Effector CD4-positive, alpha-beta T cell (primary cell): ENCODE measurements around the gene EZH1.
"Not testable (repeated sequence)": the region's sequence is repeated elsewhere in the genome, so short reads cannot be mapped to it uniquely, and the experiment has no call there.

Source experiments
- DNase-seq: peaks from one replicate; pipeline ENCODE4 v3.0.0-alpha.2; 2020

EZH1 gene

DNA sequence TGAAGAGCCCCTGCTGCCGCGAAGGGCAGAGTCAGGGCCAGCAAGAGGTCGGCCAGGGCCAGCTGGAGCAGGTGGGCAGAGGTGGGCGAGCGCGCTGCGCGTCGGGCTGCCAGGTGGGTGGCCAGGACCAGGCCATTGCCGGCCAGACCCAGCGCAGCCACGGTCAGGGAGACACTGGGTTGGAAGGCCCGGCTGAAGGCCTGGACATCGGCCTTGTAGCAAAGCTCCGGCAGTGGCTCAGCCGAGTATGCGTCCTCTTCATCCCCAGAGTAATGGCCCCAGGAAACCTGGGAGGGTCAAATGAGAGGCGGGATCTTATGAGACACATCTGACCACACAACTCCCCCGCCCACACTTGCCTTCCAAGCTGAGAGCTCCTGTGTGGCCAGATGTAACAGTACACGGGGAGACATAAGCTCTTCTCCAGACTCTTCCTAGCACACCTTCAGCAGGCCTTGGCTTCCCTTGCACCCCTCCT lies 64.5 kb downstream of the EZH1 start:
- no peak for DNase-seq

- DNase-seq, result peak; percentile 57
Measured at GRCh38 chr17:42679492-42680330, 65.1 kb downstream of the EZH1 start.

- no peak for DNase-seq
Measured at GRCh38 chr17:42678951-42679491, 65.8 kb downstream of the EZH1 start.

- peak; percentile 56 for DNase-seq
Measured at GRCh38 chr17:42677921-42678781, 66.7 kb downstream of the EZH1 start.

GRCh38 chr17:42677012-42677857 lies 67.6 kb downstream of the EZH1 start:
- DNase-seq, result peak; percentile 96

DNA sequence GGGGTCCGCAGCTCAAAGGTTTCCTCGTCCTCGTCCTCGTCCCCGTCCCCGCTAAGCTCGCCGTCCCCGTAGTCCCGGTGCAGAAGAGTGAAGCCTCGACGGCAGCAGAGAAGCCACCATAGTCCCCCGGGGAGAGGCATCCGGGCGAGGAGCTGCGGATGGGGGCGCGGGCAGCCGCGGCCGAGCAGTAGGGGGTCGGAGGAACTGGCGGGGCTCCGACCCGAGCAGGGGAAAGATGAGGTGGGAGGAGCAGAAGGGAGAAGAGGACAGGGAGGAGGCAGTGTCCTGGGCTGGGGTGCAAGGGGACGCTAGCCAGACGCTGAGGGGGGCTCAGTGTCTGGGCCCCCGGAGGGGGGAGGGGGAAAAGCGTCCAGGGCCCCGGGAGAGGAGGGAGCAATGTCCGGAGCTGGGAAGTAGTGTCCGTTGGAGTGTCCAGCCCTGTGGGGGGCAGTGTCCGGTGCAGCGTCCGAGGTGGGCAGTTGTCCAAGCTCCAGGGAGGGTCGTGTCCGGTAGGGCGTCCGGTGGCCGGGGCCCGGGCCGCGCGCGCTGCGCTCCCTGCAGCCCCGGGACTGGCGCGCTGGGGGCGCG lies 68.3 kb downstream of the EZH1 start, which contains the start of gene PLEKHH3:
PLEKHH3 (minus strand) TSS at position 571 of the 588 bp plus-strand sequence; CDS start at position 140, 431 bp downstream.
- DNase-seq, result no peak

DNA sequence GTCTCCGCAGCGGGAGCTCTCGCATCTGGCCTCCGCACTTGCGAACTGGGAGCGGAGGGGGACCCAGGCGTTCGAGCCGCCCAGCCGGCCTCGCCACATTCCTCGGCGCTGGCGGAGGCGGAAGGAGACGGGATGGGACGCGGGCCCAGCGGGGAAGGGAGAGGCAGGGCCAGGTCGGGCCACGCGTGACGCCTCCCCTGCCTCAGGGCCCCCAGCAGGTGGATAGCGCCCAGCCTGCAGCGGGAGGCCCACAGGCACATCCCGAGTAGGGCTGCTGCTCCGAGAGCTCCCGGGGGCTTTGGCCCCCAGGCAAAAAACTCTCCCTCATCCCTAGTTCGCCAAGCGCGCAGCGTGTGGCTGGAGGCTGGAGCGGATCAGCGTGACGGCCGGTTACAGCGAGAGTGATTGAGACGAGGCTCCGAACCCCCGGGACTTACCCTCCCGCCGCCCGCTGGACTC lies 68.8 kb downstream of the EZH1 start:
- DNase-seq, result no peak

DNA sequence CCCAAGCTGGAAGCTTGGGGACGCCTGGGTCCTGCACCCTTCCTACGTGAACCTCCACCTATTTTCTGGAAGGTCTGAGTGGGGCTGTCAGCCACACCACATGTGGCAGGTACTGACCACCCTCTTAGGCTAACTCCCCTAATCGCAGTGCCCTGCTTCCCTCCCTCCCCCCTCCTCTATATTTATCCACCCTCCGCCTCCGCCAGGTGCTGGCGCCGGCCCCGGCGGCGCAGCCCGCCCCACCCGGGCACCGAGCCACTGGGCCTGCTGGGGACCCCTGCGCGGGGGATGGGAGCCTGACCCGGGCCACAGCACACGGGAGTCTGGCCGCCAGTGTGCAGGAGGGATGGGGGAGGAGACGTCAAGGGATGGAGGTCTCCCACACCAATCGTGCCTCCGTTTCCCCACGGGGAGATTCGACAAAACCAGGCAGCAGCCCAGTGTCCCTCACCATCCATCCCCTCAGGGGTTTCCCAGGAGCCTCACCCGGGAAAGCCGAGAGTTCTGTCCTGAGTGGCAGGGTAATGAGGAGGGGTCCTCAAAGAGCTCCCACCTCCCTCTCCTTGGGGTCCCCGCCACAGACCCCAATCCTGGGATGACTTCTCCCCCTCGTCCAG lies 69.4 kb downstream of the EZH1 start:
- DNase-seq, result no peak

GRCh38 chr17:42674755-42675347 lies 70.0 kb downstream of the EZH1 start:
- DNase-seq, result no peak

DNA sequence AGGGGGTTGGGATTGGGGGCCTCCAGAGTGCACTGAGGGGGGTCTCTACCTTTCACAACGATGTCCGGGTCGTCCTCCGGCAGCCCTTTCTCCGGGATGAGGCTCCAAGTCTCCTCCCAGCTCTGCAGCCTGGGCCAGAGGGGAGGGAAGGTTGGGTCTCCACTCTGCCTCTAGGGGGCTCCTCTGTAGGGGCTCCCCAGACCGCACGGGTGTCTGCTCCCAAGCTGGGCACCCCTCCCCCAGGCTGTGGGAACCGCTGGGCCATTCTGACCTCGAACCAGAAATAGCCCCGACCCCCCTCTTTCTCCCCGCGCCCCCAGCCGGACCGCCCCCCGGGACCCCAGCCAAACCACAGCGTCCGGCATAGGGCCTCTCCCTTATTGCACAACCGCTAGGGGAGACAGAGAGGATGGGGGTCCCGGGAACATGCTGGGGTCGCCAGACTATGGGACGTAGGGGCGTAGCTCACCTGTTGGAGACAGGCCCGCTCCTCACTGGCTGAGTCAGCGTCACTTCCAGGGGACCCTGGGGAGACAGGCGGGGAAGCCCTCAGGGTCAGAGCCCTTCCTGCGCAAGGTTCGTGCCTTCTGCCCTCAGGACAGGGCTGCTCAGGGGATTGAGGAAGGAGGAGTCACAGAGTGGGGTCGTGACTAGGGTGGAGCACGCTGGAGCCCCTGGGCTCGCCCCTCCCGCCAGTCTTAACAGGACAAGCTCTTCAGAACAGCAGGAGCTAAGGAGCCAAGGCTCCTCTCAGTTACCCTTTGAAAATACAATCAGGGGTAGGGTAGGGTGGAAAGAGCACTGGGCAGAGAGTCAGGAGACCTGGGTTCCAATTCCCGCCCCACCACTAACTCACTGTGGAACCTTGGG lies 70.7 kb downstream of the EZH1 start:
- DNase-seq, result no peak

- DNase-seq, result no peak
Measured at GRCh38 chr17:42673266-42673884, 71.5 kb downstream of the EZH1 start.

DNA sequence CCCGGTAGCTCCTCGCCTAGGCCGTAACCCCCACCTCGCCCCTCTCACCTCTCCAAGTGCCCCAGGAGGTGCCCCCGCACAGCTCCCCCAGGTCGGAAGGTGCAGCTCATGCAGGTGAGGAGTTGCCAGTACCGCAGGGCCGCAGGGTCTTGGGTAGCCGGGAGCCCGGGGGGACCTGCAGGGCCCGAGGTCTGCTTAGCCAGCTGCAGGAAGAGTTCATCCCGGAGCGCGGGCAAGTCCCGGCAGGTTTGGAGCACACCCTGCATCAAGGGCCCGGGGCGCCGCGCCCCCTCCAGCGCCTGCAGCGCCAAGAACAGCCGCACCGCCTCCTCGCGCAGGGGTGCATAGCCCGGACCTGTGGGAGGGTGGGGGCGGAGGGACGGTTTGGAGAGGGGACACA lies 72.8 kb downstream of the EZH1 start:
- DNase-seq, result no peak

DNA sequence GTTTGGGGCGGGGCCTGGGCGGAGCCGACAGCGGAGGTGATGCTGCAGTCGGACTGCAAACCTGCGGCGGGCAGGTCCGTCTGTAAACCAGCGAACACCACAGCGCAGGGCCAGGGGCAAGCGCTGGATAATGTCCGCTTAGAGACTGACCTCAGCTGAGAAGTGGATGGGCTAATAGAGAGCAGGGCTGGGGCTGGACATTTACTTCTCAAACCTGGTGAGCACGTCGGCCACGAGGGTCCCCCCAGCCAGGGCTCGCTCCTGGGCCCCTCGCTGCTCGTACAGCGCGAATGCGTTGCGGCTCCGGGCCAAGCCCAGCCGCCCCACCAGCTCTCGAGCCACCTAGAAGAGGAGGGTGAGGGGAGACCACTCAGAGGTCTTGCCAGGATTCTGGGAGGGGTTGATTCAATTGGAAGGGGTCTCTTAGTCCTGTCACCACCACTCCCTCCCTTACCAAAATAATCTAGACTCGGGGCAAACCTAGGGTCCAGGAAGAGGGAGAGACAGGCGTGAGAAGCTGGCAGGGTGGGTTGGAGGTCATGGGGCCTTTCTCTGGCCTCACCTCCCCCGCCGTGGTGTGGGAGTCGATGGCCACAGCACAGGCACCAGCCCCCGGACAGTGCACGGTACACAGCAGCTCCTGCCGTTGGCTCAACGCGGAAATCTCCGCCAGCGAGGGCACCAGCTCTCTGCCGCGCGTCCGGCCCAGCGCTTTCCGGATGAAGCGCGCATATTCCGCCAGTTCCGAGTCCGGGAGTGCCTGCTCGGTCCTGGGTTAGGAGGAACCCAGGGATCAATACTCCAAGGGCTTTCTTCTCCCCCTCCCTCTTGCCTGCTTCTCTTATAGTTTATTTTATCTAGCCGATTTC lies 73.8 kb downstream of the EZH1 start:
- no peak for DNase-seq

GRCh38 chr17:42669977-42670788 lies 74.7 kb downstream of the EZH1 start:
- DNase-seq, result no peak

GRCh38 chr17:42669705-42669976 lies 75.2 kb downstream of the EZH1 start:
- no peak for DNase-seq

GRCh38 chr17:42667088-42667951 lies 77.5 kb downstream of the EZH1 start:
- no peak for DNase-seq

DNA sequence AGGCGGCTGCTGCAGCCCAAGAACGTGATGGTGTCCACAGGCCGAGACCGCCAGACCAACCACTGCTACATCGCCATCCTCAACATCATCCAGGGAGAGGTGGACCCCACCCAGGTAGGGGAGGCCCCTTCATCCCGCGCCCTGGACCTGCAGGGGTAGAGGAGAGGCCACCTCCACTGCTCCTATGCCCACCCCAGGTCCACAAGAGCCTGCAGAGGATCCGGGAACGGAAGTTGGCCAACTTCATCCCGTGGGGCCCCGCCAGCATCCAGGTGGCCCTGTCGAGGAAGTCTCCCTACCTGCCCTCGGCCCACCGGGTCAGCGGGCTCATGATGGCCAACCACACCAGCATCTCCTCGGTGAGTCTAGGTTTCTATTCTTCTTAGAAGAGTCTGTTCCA lies 78.7 kb downstream of the EZH1 start:
- not testable (repeated sequence) for DNase-seq
